A673 (cell line): ENCODE measurements around the gene CHAC2.

Experiments used
- CTCF ChIP-seq: fragments of 300-800, 200-600 bp; sonication (generic); conservative IDR thresholded peaks from 2 replicates; pipeline ENCODE4 v1.5.1; 2017; ENCODE audit warnings: low read depth, mild to moderate bottlenecking, antibody characterized with exemption, low read length, moderate library complexity, mixed read lengths
- EZH2 ChIP-seq: fragments of 200-600 bp; sonication (generic); IDR thresholded peaks from 2 replicates; pipeline ENCODE4 v1.6.1; 2017; ENCODE audit warnings: borderline replicate concordance, low read depth, mild to moderate bottlenecking, mixed read lengths, antibody characterized with exemption, low read length; ENCODE audit not compliant: poor library complexity, severe bottlenecking

GRCh38 chr2:53753041-53753440 lies 14.6 kb upstream of the CHAC2 start:
- TF ChIP-seq CTCF: no peak
- TF ChIP-seq EZH2: no peak
